ENCODE results near the gene FSTL5.
"Not testable (repeated sequence)": the region's sequence is repeated elsewhere in the genome, so short reads cannot be mapped to it uniquely, and the experiment has no call there.

FSTL5 gene

GRCh38 chr4:161828061-161828460, 335.7 kb downstream of the FSTL5 start:
- no peak for DNase-seq

DNA sequence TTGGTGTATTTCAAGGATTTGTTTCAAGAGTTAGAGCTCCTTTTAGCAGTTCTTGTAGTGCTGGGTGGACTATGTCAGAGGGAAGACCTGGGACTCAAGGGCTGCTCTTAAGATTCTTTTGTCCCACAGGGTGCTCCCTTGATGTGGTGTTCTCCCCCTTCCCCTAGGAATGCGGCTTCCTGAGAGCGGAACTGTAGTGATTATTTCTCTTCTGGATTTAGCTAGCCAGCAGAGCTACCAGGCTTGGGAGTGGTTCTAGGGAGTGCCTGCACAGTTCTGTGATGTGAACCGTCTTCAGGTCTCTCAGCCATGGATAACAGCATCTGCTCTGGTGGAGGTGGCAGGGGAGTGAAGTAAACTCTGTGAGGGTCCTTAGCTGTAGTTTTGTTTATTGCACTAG, 336.8 kb downstream of the FSTL5 start:
- DNase-seq = no peak

DNA sequence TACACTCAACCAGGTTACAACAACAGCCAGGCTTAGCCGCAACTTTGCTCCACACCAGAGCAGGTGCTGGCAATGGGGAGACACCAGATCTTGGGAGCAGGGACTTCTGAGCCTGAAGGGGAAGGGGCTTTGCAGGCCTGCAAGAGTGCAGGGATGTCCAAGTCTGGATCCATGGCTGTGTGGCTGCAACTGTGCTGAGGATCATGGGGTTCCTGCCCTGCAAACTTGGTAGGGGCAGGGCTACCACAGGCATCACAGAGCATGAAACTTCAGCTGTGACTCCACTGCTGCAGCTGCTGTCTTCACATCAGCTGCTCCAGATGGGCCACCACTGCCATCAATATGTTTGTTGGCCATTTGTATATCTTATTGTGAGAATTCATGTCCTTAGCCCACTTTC, 340.4 kb downstream of the FSTL5 start:
- no peak for DNase-seq

DNA sequence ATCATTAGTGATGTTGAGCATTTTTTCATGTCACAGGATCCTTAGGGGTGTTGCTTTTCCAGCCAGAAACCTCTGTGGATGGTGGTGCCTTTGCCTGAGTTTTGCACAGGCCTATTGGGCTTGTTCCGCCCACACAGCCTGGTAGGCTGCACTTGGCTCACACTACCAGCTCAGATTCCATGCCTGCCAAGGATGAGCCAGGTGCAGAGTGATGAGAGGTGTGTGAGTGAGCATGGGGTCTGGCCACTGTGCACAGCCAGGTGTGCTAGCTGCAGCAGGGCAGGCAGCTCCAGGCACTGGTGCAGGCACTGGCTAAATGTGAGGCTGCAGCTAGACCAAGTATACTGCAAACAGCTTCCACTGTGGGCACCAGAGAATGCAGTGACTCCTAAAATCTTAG, 341.6 kb downstream of the FSTL5 start:
- no peak for DNase-seq

GRCh38 chr4:161817914-161818313, 345.9 kb downstream of the FSTL5 start:
- no peak for DNase-seq

DNA sequence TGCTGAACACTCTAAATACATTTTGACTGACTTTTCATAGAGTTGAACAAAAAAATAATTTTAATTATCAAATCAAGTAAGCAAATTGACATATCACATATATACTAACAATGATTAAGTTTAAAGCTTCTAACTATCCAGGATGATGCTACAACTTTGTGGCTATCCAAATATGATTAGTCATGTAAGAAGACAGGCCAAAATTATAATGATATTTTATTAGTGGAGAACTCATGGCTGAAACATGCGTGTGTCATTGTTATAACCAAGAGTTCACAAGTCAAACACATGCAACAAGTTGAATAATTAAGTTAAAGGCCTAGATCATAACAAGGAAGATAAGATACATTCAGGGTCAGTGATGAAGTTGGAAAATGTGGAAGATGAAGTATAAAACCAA, 346.8 kb downstream of the FSTL5 start:
- no peak for DNase-seq

- DNase-seq = no peak
Observed at GRCh38 chr4:161815841-161816240, 348.0 kb downstream of the FSTL5 start.

DNA sequence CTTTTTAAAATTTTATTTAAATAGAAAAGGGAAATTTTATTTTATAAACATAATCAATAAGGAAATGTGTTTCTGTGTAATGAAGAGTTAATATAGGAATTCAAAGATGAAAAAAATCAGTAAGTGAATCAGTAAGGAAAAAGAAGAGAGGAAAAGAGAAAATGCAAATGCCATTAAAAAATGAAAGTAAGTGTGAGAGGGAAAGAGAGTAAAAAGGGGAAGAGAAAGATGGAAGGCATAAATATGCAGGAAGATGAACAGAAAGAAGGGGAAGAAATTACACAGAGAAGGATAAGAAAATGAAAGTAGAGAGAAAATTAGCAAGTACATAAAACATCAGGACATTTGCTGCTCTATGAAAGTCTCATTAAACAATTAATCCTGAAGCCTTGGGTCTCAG, 349.9 kb downstream of the FSTL5 start:
- no peak for DNase-seq

DNA sequence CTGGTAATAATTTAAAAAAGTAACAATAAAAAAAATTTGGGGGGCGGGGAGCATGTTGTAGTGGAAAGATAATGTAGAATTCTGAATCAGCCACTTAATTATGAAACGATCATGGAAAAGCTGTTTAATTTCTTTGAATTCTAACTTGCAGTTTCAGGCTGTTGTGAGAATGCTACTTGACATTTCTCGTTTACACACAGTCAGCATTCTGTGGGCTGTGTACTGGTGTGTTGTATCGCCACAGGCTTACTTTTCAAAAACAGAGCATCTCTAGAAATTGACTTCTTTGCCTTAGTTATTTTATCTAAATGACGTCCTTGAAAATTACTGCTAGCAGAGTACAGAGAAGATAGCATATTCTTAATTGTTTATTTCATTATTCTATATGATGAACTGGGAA, 350.4 kb downstream of the FSTL5 start:
- DNase-seq = no peak

DNA sequence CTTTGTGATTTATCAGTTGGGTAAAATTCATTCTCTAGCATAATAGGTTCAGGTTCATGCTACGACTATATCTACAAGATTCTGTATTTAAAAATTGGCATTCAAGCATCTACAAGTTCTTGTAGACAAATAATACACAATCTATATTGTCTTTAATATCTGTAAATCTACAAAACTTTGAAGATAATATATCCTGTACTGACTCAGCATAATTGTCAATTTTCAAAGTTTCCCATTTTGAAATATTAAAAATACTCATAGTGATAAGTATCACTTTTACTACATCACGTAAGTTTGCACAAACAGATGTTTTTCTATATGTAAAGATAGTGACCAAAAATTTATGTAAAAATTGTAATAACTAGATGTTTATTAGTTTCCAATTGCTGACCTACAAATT, 360.6 kb downstream of the FSTL5 start:
- DNase-seq = no peak

- no peak for DNase-seq
Observed at GRCh38 chr4:161799710-161800109, 364.1 kb downstream of the FSTL5 start.

DNA sequence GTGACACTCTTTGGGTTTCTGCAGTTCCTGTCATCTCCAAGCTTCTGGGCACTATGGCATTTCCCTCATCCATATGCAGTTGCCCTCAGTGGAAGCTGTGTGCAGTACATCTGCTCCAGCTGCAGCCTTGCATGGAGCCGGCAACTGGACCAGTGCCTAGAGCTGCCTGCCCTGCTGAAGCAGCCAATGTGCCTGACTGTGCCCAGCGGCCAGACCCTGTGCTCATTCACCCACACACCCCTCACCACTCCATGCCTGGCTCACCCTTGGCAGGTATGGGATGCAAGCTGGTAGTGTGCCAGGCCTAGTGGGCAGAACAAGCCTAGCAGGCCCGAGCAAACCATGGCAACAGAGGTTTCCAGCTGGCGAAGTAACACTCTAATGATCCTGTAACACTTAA, 370.8 kb downstream of the FSTL5 start:
- DNase-seq = no peak

- no peak for DNase-seq
Observed at GRCh38 chr4:161791796-161792556, 371.8 kb downstream of the FSTL5 start.

GRCh38 chr4:161767116-161767515, 396.7 kb downstream of the FSTL5 start:
- DNase-seq = no peak

GRCh38 chr4:161762796-161763195, 401.0 kb downstream of the FSTL5 start:
- DNase-seq = no peak

GRCh38 chr4:161760008-161760407, 403.8 kb downstream of the FSTL5 start:
- DNase-seq = no peak

- DNase-seq = not testable (repeated sequence)
Observed at GRCh38 chr4:161758412-161758811, 405.4 kb downstream of the FSTL5 start.

- no peak for DNase-seq
Observed at GRCh38 chr4:161728929-161729328, 434.9 kb downstream of the FSTL5 start.

DNA sequence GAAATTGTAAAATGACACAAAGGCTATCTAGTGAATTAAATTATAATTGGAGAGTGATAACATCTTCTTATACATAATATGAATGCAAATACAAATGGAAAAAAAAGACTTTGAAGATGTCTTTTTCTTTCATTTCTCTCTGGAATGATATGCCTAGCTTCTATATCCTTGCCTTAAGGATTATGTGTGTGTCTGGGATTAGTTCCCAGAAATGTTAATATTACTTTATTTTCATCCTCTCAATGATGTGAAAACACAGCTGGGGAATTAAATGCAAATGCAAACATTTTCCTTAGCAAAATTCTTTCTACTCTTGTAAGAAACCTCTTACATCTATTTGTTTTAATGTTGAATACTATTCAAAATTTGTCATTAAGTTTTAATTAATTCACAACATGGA, 441.9 kb downstream of the FSTL5 start:
- no peak for DNase-seq

- no peak for DNase-seq
Observed at GRCh38 chr4:161717084-161717483, 446.7 kb downstream of the FSTL5 start.

DNA sequence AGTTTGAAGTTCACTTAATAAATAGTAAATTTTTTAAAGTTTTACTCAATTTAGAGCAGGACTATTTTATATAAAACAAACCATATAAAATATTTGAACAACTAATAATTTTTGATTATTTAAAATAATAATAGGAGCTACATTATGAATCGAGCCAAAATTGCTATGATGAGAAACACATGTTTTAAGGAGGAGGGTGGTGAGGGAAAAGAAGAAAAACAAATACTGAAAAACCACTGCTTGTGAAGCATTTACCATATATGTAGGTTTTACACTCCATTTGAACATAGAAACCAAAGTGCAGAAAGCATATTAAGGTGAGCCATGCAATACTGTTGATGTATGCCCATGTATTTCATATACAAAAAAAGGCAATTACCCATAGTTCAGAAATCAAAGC, 448.9 kb downstream of the FSTL5 start:
- DNase-seq = no peak

GRCh38 chr4:161714022-161714751, 449.6 kb downstream of the FSTL5 start:
- DNase-seq = no peak

DNA sequence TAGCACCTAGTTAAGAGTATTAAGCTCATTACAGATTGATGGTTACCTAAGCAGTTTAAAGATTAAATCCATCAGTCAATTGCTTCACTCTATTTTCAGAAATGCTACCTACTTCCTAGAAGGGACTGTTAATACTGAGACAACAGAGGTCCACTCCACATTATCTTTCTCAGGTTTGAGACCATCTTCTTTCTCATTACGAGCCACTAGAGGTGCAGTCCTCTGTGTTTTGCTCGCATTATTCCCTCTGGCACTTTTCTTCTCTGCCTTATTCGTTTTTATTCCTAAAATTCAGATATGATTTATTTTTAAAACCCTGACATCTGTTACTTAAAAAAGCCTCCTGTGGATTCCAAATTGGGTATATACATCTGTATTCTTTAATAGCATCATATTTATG, 459.1 kb downstream of the FSTL5 start:
- DNase-seq = no peak

DNA sequence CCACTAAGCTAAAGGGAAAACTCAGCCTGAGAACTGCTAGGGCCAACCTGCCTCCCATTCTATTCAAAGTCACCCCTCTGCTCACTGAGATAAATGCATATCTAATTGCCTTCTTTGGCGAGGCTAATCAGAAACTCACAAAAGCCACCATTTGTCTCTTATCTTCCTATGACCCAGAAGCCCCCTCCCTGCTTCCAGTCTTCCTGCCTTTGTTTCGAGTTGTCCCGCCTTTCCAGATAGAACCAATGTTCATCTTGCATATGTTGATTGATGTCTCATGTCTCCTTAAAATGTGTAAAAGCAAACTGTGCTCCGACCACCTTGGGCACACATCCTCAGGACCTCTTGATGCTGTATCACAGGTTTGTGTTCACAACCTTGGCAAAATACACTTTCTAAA, 459.8 kb downstream of the FSTL5 start:
- no peak for DNase-seq

GRCh38 chr4:161702287-161702686, 461.5 kb downstream of the FSTL5 start:
- DNase-seq = no peak
